GM13977 (cell line): ENCODE data around the gene SH2D1B.
"Not testable (repeated sequence)": the region's sequence is repeated elsewhere in the genome, so short reads cannot be mapped to it uniquely, and the experiment has no call there.

Experiments used
- DNase-seq: peaks from one replicate; pipeline ENCODE4 v3.0.0; 2012; ENCODE audit warnings: low spot score
- CTCF ChIP-seq: IDR thresholded peaks from 2 replicates; pipeline ENCODE4 v1.5.1; 2012; ENCODE audit warnings: mild to moderate bottlenecking, control low read depth; ENCODE audit not compliant: insufficient read depth; ENCODE audit errors: extremely low read depth, missing control alignments
- in situ Hi-C: fragments of 300-500 bp; cut with MboI; formaldehyde crosslinking; loops from one replicate; pipeline ENCODE4 v1.12.0; 2022; ENCODE audit warnings: low sequenced_read_pairs, low pct_unique_long_range_greater_than_20kb, mixed read lengths, inconsistent platforms; ENCODE audit not compliant: unreplicated experiment

The SH2D1B gene

GRCh38 chr1:162430583-162430982 lies 18.6 kb upstream of the SH2D1B start:
- no peak for DNase-seq
- no peak for TF ChIP-seq CTCF
- in situ Hi-C loops, result no loop called here

GRCh38 chr1:162422662-162423375 lies 10.9 kb upstream of the SH2D1B start:
- in situ Hi-C loops, result no loop called here
- no peak for DNase-seq
- TF ChIP-seq CTCF, result no peak

GRCh38 chr1:162421258-162422164 lies 9.6 kb upstream of the SH2D1B start:
- DNase-seq, result no peak
- TF ChIP-seq CTCF, result no peak
- in situ Hi-C loops, result no loop called here

GRCh38 chr1:162420120-162420519 lies 8.2 kb upstream of the SH2D1B start:
- no peak for TF ChIP-seq CTCF

GRCh38 chr1:162419450-162419931 lies 7.6 kb upstream of the SH2D1B start:
- in situ Hi-C loops, DNase-seq: not testable (repeated sequence)

More at GRCh38 chr1:162420120-162420519, 8.2 kb upstream of the SH2D1B start:
- DNase-seq, result no peak
- in situ Hi-C loops, result no loop called here

GRCh38 chr1:162418584-162418983 lies 6.6 kb upstream of the SH2D1B start:
- DNase-seq, in situ Hi-C loops: not testable (repeated sequence)

GRCh38 chr1:162417650-162418049 lies 5.7 kb upstream of the SH2D1B start:
- in situ Hi-C loops, result no loop called here
- DNase-seq, result no peak
- TF ChIP-seq CTCF, result no peak
